ENCODE measurements around the gene PRODH.
"Not testable (repeated sequence)": the region's sequence is repeated elsewhere in the genome, so short reads cannot be mapped to it uniquely, and the experiment has no call there.

Gene PRODH

GRCh38 chr22:18911535-18911934, 24.6 kb downstream of the PRODH start:
- H3K36me3 ChIP-seq (ENCODE audit: insufficient read depth, low read depth, low read length); H3K27me3 ChIP-seq (ENCODE audit: insufficient read depth, low read length); H3K4me3 ChIP-seq (ENCODE audit: low read length); H3K4me1 ChIP-seq (ENCODE audit: insufficient read depth, low read length); H3K27ac ChIP-seq (ENCODE audit: low read length); H3K9me3 ChIP-seq (ENCODE audit: insufficient read depth, low read depth, low read length); H3K9ac ChIP-seq (ENCODE audit: low read depth, low read length): not testable (repeated sequence)

GRCh38 chr22:18909556-18909955, 26.5 kb downstream of the PRODH start:
- Histone ChIP-seq H3K9ac (ENCODE audit: low read depth, low read length) (no peak overlapping the region), H3K4me1 (ENCODE audit: insufficient read depth, low read length) (no peaks in the 10 kb centered on the region), H3K4me3 (ENCODE audit: low read length) (no peak overlapping the region), H3K9me3 (ENCODE audit: insufficient read depth, low read depth, low read length) (no peaks in the 10 kb centered on the region), H3K36me3 (ENCODE audit: insufficient read depth, low read depth, low read length) (no peaks in the 10 kb centered on the region), H3K27ac (ENCODE audit: low read length) (no peak overlapping the region), H3K27me3 (ENCODE audit: insufficient read depth, low read length) (no peaks in the 10 kb centered on the region)

- no peaks in the 10 kb centered on the region for H3K9me3 ChIP-seq (ENCODE audit: insufficient read depth, low read depth, low read length)
- H3K4me3 ChIP-seq (ENCODE audit: low read length) = no peak overlapping the region
- no peaks in the 10 kb centered on the region for H3K27me3 ChIP-seq (ENCODE audit: insufficient read depth, low read length)
- H3K9ac ChIP-seq (ENCODE audit: low read depth, low read length) = no peak overlapping the region
- no peaks in the 10 kb centered on the region for H3K36me3 ChIP-seq (ENCODE audit: insufficient read depth, low read depth, low read length)
- no peak overlapping the region for H3K27ac ChIP-seq (ENCODE audit: low read length)
- no peaks in the 10 kb centered on the region for H3K4me1 ChIP-seq (ENCODE audit: insufficient read depth, low read length)
Observed at GRCh38 chr22:18906896-18907295, 29.2 kb downstream of the PRODH start.

GRCh38 chr22:18906410-18906745, 29.7 kb downstream of the PRODH start:
- not testable (repeated sequence) for H3K4me1 ChIP-seq (ENCODE audit: insufficient read depth, low read length); H3K4me3 ChIP-seq (ENCODE audit: low read length); H3K27me3 ChIP-seq (ENCODE audit: insufficient read depth, low read length); H3K27ac ChIP-seq (ENCODE audit: low read length); H3K36me3 ChIP-seq (ENCODE audit: insufficient read depth, low read depth, low read length); H3K9me3 ChIP-seq (ENCODE audit: insufficient read depth, low read depth, low read length); H3K9ac ChIP-seq (ENCODE audit: low read depth, low read length)

GRCh38 chr22:18905540-18906409, 30.3 kb downstream of the PRODH start, which contains the start of gene DGCR6:
TSS of gene DGCR6 (plus strand) at chr22:18906320. CDS start at chr22:18906375, 55 bp downstream.
- Histone ChIP-seq H3K9me3 (ENCODE audit: insufficient read depth, low read depth, low read length) (no peaks in the 10 kb centered on the region), H3K4me1 (ENCODE audit: insufficient read depth, low read length) (no peaks in the 10 kb centered on the region), H3K4me3 (ENCODE audit: low read length) (no peak within 1 kb of the TSS), H3K36me3 (ENCODE audit: insufficient read depth, low read depth, low read length) (no peaks in the 10 kb centered on the region), H3K9ac (ENCODE audit: low read depth, low read length) (no peak within 1 kb of the TSS), H3K27me3 (ENCODE audit: insufficient read depth, low read length) (no peaks in the 10 kb centered on the region), H3K27ac (ENCODE audit: low read length) (no peak within 1 kb of the TSS)

GRCh38 chr22:18896037-18896657, 39.9 kb downstream of the PRODH start:
- not testable (repeated sequence) for H3K9me3 ChIP-seq (ENCODE audit: insufficient read depth, low read depth, low read length); H3K36me3 ChIP-seq (ENCODE audit: insufficient read depth, low read depth, low read length); H3K4me1 ChIP-seq (ENCODE audit: insufficient read depth, low read length); H3K9ac ChIP-seq (ENCODE audit: low read depth, low read length); H3K27ac ChIP-seq (ENCODE audit: low read length); H3K4me3 ChIP-seq (ENCODE audit: low read length); H3K27me3 ChIP-seq (ENCODE audit: insufficient read depth, low read length)

- not testable (repeated sequence) for H3K4me1 ChIP-seq (ENCODE audit: insufficient read depth, low read length); H3K9me3 ChIP-seq (ENCODE audit: insufficient read depth, low read depth, low read length); H3K27ac ChIP-seq (ENCODE audit: low read length); H3K9ac ChIP-seq (ENCODE audit: low read depth, low read length); H3K27me3 ChIP-seq (ENCODE audit: insufficient read depth, low read length); H3K4me3 ChIP-seq (ENCODE audit: low read length); H3K36me3 ChIP-seq (ENCODE audit: insufficient read depth, low read depth, low read length)
Observed at GRCh38 chr22:18893775-18894174, 42.3 kb downstream of the PRODH start.

- H3K36me3 ChIP-seq (ENCODE audit: insufficient read depth, low read depth, low read length); H3K4me1 ChIP-seq (ENCODE audit: insufficient read depth, low read length); H3K9me3 ChIP-seq (ENCODE audit: insufficient read depth, low read depth, low read length); H3K27ac ChIP-seq (ENCODE audit: low read length); H3K9ac ChIP-seq (ENCODE audit: low read depth, low read length); H3K4me3 ChIP-seq (ENCODE audit: low read length); H3K27me3 ChIP-seq (ENCODE audit: insufficient read depth, low read length): not testable (repeated sequence)
Observed at GRCh38 chr22:18890510-18891192, 45.4 kb downstream of the PRODH start.

GRCh38 chr22:18888115-18888514, 48.0 kb downstream of the PRODH start:
- H3K27me3 ChIP-seq (ENCODE audit: insufficient read depth, low read length) = no peaks in the 10 kb centered on the region
- no peaks in the 10 kb centered on the region for H3K9me3 ChIP-seq (ENCODE audit: insufficient read depth, low read depth, low read length)
- H3K9ac ChIP-seq (ENCODE audit: low read depth, low read length) = no peak overlapping the region
- no peak overlapping the region for H3K4me3 ChIP-seq (ENCODE audit: low read length)
- no peaks in the 10 kb centered on the region for H3K36me3 ChIP-seq (ENCODE audit: insufficient read depth, low read depth, low read length)
- no peak overlapping the region for H3K27ac ChIP-seq (ENCODE audit: low read length)
- H3K4me1 ChIP-seq (ENCODE audit: insufficient read depth, low read length) = no peaks in the 10 kb centered on the region

- H3K4me1 ChIP-seq (ENCODE audit: insufficient read depth, low read length); H3K36me3 ChIP-seq (ENCODE audit: insufficient read depth, low read depth, low read length); H3K9me3 ChIP-seq (ENCODE audit: insufficient read depth, low read depth, low read length); H3K9ac ChIP-seq (ENCODE audit: low read depth, low read length); H3K27ac ChIP-seq (ENCODE audit: low read length); H3K4me3 ChIP-seq (ENCODE audit: low read length); H3K27me3 ChIP-seq (ENCODE audit: insufficient read depth, low read length): not testable (repeated sequence)
Observed at GRCh38 chr22:18884465-18884864, 51.6 kb downstream of the PRODH start.

GRCh38 chr22:18881260-18881659, 54.8 kb downstream of the PRODH start:
- H3K36me3 ChIP-seq (ENCODE audit: insufficient read depth, low read depth, low read length); H3K9me3 ChIP-seq (ENCODE audit: insufficient read depth, low read depth, low read length): not testable (repeated sequence)

More at GRCh38 chr22:18881260-18881659, 54.8 kb downstream of the PRODH start:
- not testable (repeated sequence) for H3K4me1 ChIP-seq (ENCODE audit: insufficient read depth, low read length); H3K4me3 ChIP-seq (ENCODE audit: low read length); H3K27ac ChIP-seq (ENCODE audit: low read length); H3K9ac ChIP-seq (ENCODE audit: low read depth, low read length); H3K27me3 ChIP-seq (ENCODE audit: insufficient read depth, low read length)

All from iPS-20b (cell line).